ENCODE results near the gene CNTN1. TPM values are rescaled to one million over a fixed set of nuclear protein-coding genes. Genes with fewer than 3 reads are reported as not detected.
A peak's percentile ranks its signal among the peaks of the same experiment; 100 is the strongest.

Gene CNTN1
- total RNA-seq = 100 to 1,000 TPM in 1 of 7 donors, 10 to 100 TPM in 6; 23.7 to 123 (median 48.5) TPM
- polyA plus RNA-seq = 10 to 100 TPM; 21.8 to 26.7 TPM
- long read RNA-seq, donor 1, full-length matches to known transcripts = 2 of 62 reads
- long read RNA-seq, donor 1, partial matches to known transcripts = 50 of 62 reads
- long read RNA-seq, donor 1, other reads (novel, unspliced or antisense) = 10 of 62 reads
- long read RNA-seq, donor 2 = 0 reads
- long read RNA-seq, donor 3, full-length matches to known transcripts = 103 of 145 reads
- long read RNA-seq, donor 3, partial matches to known transcripts = 13 of 145 reads
- long read RNA-seq, donor 3, other reads (novel, unspliced or antisense) = 29 of 145 reads

- DNase-seq = peak; percentile 78 to 89 (median 82)
Observed at GRCh38 chr12:40691913-40692764, at the start of gene CNTN1. TSS of gene CNTN1 (plus strand) at chr12:40692439.

GRCh38 chr12:40643506-40643905 lies 48.7 kb upstream of the CNTN1 start:
- Histone ChIP-seq H3K4me1 (ENCODE audit: insufficient read depth) (peaks cover 2% of the 10 kb centered on the region), H3K4me3 (no peak overlapping the region), H3K36me3 (no peaks in the 10 kb centered on the region), H3K27me3 (no peaks in the 10 kb centered on the region), H3K27ac (no peak overlapping the region), H3K9me3 (no peaks in the 10 kb centered on the region)
- DNase-seq = no peak
- intact Hi-C loops (cut with DNase I) = no loop called here
- TF ChIP-seq EP300 (IDR thresholded peaks at IDR 0.05) (no peak), CTCF (IDR thresholded peaks at IDR 0.05) (no peak), POLR2A (IDR thresholded peaks at IDR 0.05) (no peak)

More at GRCh38 chr12:40691913-40692764, at the start of gene CNTN1:
- Histone ChIP-seq H3K27me3 (no peaks in the 10 kb centered on the region), H3K4me3 (peak within 1 kb of the TSS; percentile 55), H3K4me1 (ENCODE audit: insufficient read depth) (no peaks in the 10 kb centered on the region), H3K27ac (peak within 1 kb of the TSS in 1 of 2 donors; percentile 12), H3K36me3 (no peaks in the 10 kb centered on the region), H3K9me3 (no peaks in the 10 kb centered on the region)
- intact Hi-C loops (cut with DNase I) = no loop called here
- WGBS, 3 donors = 1 to 2% (median 2%) methylated on average over 30 to 31 of the region's 31 CpGs
- TF ChIP-seq CTCF (IDR thresholded peaks at IDR 0.05) (no peak), POLR2A (IDR thresholded peaks at IDR 0.05) (no peak), EP300 (IDR thresholded peaks at IDR 0.05) (no peak)

GRCh38 chr12:40643976-40644375 lies 48.3 kb upstream of the CNTN1 start:
- no peak for DNase-seq
- H3K27me3 ChIP-seq = no peaks in the 10 kb centered on the region
- 41 to 53% (median 52%) methylated on average over 1 of the region's 1 CpG for WGBS, 3 donors
- TF ChIP-seq EP300 (IDR thresholded peaks at IDR 0.05) (no peak), CTCF (IDR thresholded peaks at IDR 0.05) (no peak), POLR2A (IDR thresholded peaks at IDR 0.05) (no peak)
- H3K36me3 ChIP-seq = no peaks in the 10 kb centered on the region
- intact Hi-C loops (cut with DNase I) = no loop called here
- H3K9me3 ChIP-seq = no peaks in the 10 kb centered on the region
- H3K27ac ChIP-seq = no peak overlapping the region
- H3K4me3 ChIP-seq = no peak overlapping the region
- peaks cover 2% of the 10 kb centered on the region for H3K4me1 ChIP-seq (ENCODE audit: insufficient read depth)

- H3K36me3 ChIP-seq = no peaks in the 10 kb centered on the region
- 71 to 81% (median 78%) methylated on average over 2 of the region's 2 CpGs for WGBS, 3 donors
- H3K27me3 ChIP-seq = no peaks in the 10 kb centered on the region
- peaks cover 2% of the 10 kb centered on the region for H3K4me1 ChIP-seq (ENCODE audit: insufficient read depth)
- intact Hi-C loops (cut with DNase I) = no loop called here
- no peak for TF ChIP-seq POLR2A (IDR thresholded peaks at IDR 0.05)
- no peak for TF ChIP-seq EP300 (IDR thresholded peaks at IDR 0.05)
- TF ChIP-seq CTCF (IDR thresholded peaks at IDR 0.05) = no peak
- H3K4me3 ChIP-seq = no peak overlapping the region
- no peak for DNase-seq
- H3K9me3 ChIP-seq = no peaks in the 10 kb centered on the region
- H3K27ac ChIP-seq = no peak overlapping the region
Observed at GRCh38 chr12:40644708-40645107, 47.5 kb upstream of the CNTN1 start.

Measured in ovary (tissue), 10 donors.